Body of pancreas (tissue), 4 donors: ENCODE data around the gene FBXO22.

Experiments used
- CTCF ChIP-seq, 7 experiments: fragments of 450-650 bp in 4 of 7; fragments of 200-600 bp in 3 of 7; sonication (generic) in 3 of 7; IDR thresholded peaks; one replicate each; pipeline ENCODE4 v1.5.1; 2016 to 2019; ENCODE audit warnings: antibody characterized with exemption in 7 of 7
- POLR2A ChIP-seq, 3 donors: fragments of 450-650 bp; IDR thresholded peaks; one replicate each; pipeline ENCODE4 v1.6.1; 2016; ENCODE audit warnings: antibody characterized with exemption in 3 of 3, mild to moderate bottlenecking in 2 of 3

GRCh38 chr15:75905231-75905630, 1.6 kb downstream of the FBXO22 start:
- TF ChIP-seq CTCF (IDR thresholded peaks at IDR 0.05) = no peak
- TF ChIP-seq POLR2A (IDR thresholded peaks at IDR 0.05) = no peak
